GM18868 (cell line): ENCODE data around the gene PRKAB2.
"Not testable (repeated sequence)": the region's sequence is repeated elsewhere in the genome, so short reads cannot be mapped to it uniquely, and the experiment has no call there.

ENCODE experiments used
- ATAC-seq: cut with Tn5 transposase; IDR thresholded peaks from one replicate; pipeline ENCODE4 v1.9.1; 2021; ENCODE audit warnings: mild to moderate bottlenecking, moderate library complexity; ENCODE audit not compliant: unreplicated experiment

Gene PRKAB2

GRCh38 chr1:147177611-147178380 lies 5.5 kb upstream of the PRKAB2 start:
- ATAC-seq: no peak

GRCh38 chr1:147171399-147172167 lies 687 bp downstream of the PRKAB2 start:
- ATAC-seq: no peak

- no peak for ATAC-seq
These were observed 2.2 kb downstream of the PRKAB2 start for GRCh38 chr1:147169840-147170674.

- no peak for ATAC-seq
These were observed 3.1 kb downstream of the PRKAB2 start for GRCh38 chr1:147169171-147169570.

- no peak for ATAC-seq
These were observed 3.6 kb downstream of the PRKAB2 start for GRCh38 chr1:147168626-147169058.

- ATAC-seq: no peak
These were observed 4.9 kb downstream of the PRKAB2 start for GRCh38 chr1:147167365-147167764.

GRCh38 chr1:147163019-147163418 lies 9.3 kb downstream of the PRKAB2 start:
- no peak for ATAC-seq

- no peak for ATAC-seq
These were observed 10.2 kb downstream of the PRKAB2 start for GRCh38 chr1:147162093-147162492.

GRCh38 chr1:147157116-147157515 lies 15.2 kb downstream of the PRKAB2 start:
- ATAC-seq: not testable (repeated sequence)

- no peak for ATAC-seq
These were observed 15.6 kb downstream of the PRKAB2 start for GRCh38 chr1:147156642-147157041.

GRCh38 chr1:147152772-147153171 lies 19.5 kb downstream of the PRKAB2 start:
- ATAC-seq: no peak

GRCh38 chr1:147151244-147151643 lies 21.0 kb downstream of the PRKAB2 start:
- ATAC-seq: no peak

- no peak for ATAC-seq
These were observed 29.4 kb downstream of the PRKAB2 start for GRCh38 chr1:147142886-147143285.

GRCh38 chr1:147130721-147131120 lies 41.5 kb downstream of the PRKAB2 start:
- not testable (repeated sequence) for ATAC-seq

- ATAC-seq: no peak
These were observed 43.0 kb downstream of the PRKAB2 start for GRCh38 chr1:147129116-147129873.

- no peak for ATAC-seq
These were observed 48.0 kb downstream of the PRKAB2 start for GRCh38 chr1:147124266-147124665.

- no peak for ATAC-seq
These were observed 55.2 kb downstream of the PRKAB2 start for GRCh38 chr1:147117109-147117508.

- ATAC-seq: no peak
These were observed 56.8 kb downstream of the PRKAB2 start for GRCh38 chr1:147115496-147115895.

- not testable (repeated sequence) for ATAC-seq
These were observed 57.2 kb downstream of the PRKAB2 start for GRCh38 chr1:147115079-147115478.

GRCh38 chr1:147114353-147114752 lies 57.9 kb downstream of the PRKAB2 start:
- not testable (repeated sequence) for ATAC-seq
